Motor neuron (in vitro differentiated cells): ENCODE measurements around the gene SSBP2. TPM values are rescaled to one million over a fixed set of nuclear protein-coding genes. Genes with fewer than 3 reads are reported as not detected.
"Not testable (repeated sequence)": the region's sequence is repeated elsewhere in the genome, so short reads cannot be mapped to it uniquely, and the experiment has no call there.

Experiments used
- ATAC-seq, 8 experiments: fragments of 200-7000 bp; cut with Tn5 transposase; replicated peaks in 6 of 8; 2 replicates each; pipeline ENCODE4 v1.8.0; 2021; ENCODE audit warnings: mild to moderate bottlenecking in 8 of 8, moderate library complexity in 8 of 8
- H3K27ac ChIP-seq, 2 donors: fragments of 250-450 bp; sonication (Bioruptor Pico); 2 replicates each; pipeline ENCODE4 v1.9.0; 2021; ENCODE audit warnings: antibody characterized with exemption in 2 of 2, mild to moderate bottlenecking in 2 of 2, moderate library complexity in 1 of 2
- H3K4me1 ChIP-seq, 2 donors: fragments of 250-450 bp; sonication (Bioruptor Pico); replicated peaks in 1 of 2; 2 replicates each; pipeline ENCODE4 v1.6.1; 2021; ENCODE audit warnings: antibody characterized with exemption in 2 of 2, mild to moderate bottlenecking in 2 of 2, moderate library complexity in 1 of 2
- H3K4me3 ChIP-seq, 5 donors: fragments of 250-450 bp; sonication (Bioruptor Pico); 2 replicates each; pipeline ENCODE4 v1.9.0; 2021; ENCODE audit warnings: antibody characterized with exemption in 5 of 5, mild to moderate bottlenecking in 5 of 5, moderate library complexity in 4 of 5
- WGBS, 10 experiments: fragments of 450-650 bp; shearing (Covaris generic); methylation state at CpG; one replicate each; pipeline ENCODE4 v1.0.0; 2022; 5-methylcytosine and 5-hydroxymethylcytosine counted together
- in situ Hi-C, 9 experiments: fragments of 400-800 bp; cut with MboI; loops; one replicate each; pipeline ENCODE4 v1.15.0; 2021; ENCODE audit warnings: low sequenced_read_pairs in 9 of 9, low pct_unique_long_range_greater_than_20kb in 2 of 9; ENCODE audit not compliant: unreplicated experiment in 9 of 9
- total RNA-seq, 8 experiments: library from RNA; unstranded; fragments of 300-600 nt; gene quantifications; 2 replicates each; pipeline versions ENCODE4 v1.2.3 to v1.2.4, GENCODE V29; 2022

The SSBP2 gene
- total RNA-seq, 8 experiments from 2014 or later: 18.3 to 129 (median 61.7) TPM

- 71 to 100% (median 100%) methylated on average over 1 of the region's 1 CpG; no CpG with 5 or more reads in 6 of the 10 experiments for WGBS, 10 experiments
- no peak overlapping the region for H3K4me3 ChIP-seq
- no peaks in the 10 kb centered on the region for H3K4me1 ChIP-seq
- H3K27ac ChIP-seq: no peak overlapping the region
- ATAC-seq: no peak
- in situ Hi-C loops: no loop called here
Measured at GRCh38 chr5:81687292-81687691, 63.6 kb downstream of the SSBP2 start.

GRCh38 chr5:81685471-81685870 is 65.4 kb downstream of the SSBP2 start:
- in situ Hi-C loops: no loop called here
- no peak for ATAC-seq
- no peak overlapping the region for H3K4me3 ChIP-seq
- no peak overlapping the region for H3K27ac ChIP-seq
- 94 to 100% (median 100%) methylated on average over 1 to 2 of the region's 2 CpGs; no CpG with 5 or more reads in 3 of the 10 experiments for whole genome bisulfite sequencing, 10 experiments
- no peaks in the 10 kb centered on the region for H3K4me1 ChIP-seq

- WGBS, 10 experiments: 60 to 100% methylated on average over 1 of the region's 1 CpG; no CpG with 5 or more reads in 8 of the 10 experiments
- H3K4me3 ChIP-seq: no peak overlapping the region
- no peak for ATAC-seq
- in situ Hi-C loops: no loop called here
- H3K27ac ChIP-seq: no peak overlapping the region
- no peaks in the 10 kb centered on the region for H3K4me1 ChIP-seq
Measured at GRCh38 chr5:81679885-81680284, 71.0 kb downstream of the SSBP2 start.

GRCh38 chr5:81675420-81675819 is 75.5 kb downstream of the SSBP2 start:
- Histone ChIP-seq H3K4me1 (no peaks in the 10 kb centered on the region), H3K4me3 (no peak overlapping the region), H3K27ac (no peak overlapping the region)
- no peak for ATAC-seq
- in situ Hi-C loops: no loop called here
- whole genome bisulfite sequencing, 10 experiments: 0 to 94% (median 83%) methylated on average over 1 to 3 of the region's 3 CpGs; no CpG with 5 or more reads in 1 of the 10 experiments

GRCh38 chr5:81665795-81666194 is 85.1 kb downstream of the SSBP2 start:
- no peak overlapping the region for H3K4me3 ChIP-seq
- in situ Hi-C loops: no loop called here
- ATAC-seq: no peak
- no peak overlapping the region for H3K27ac ChIP-seq
- WGBS, 10 experiments: 86 to 100% (median 100%) methylated on average over 1 of the region's 1 CpG; no CpG with 5 or more reads in 5 of the 10 experiments
- H3K4me1 ChIP-seq: no peaks in the 10 kb centered on the region

- ATAC-seq, H3K4me3 ChIP-seq, in situ Hi-C loops, H3K27ac ChIP-seq, H3K4me1 ChIP-seq: not testable (repeated sequence)
- WGBS, 10 experiments: 100% methylated on average over 1 of the region's 1 CpG; no CpG with 5 or more reads in 8 of the 10 experiments
Measured at GRCh38 chr5:81660624-81661023, 90.3 kb downstream of the SSBP2 start.

GRCh38 chr5:81657386-81657785 is 93.5 kb downstream of the SSBP2 start:
- in situ Hi-C loops: no loop called here
- ATAC-seq: no peak
- Histone ChIP-seq H3K4me1 (no peaks in the 10 kb centered on the region), H3K4me3 (no peak overlapping the region), H3K27ac (no peak overlapping the region)
- WGBS, 10 experiments: 88 to 100% (median 100%) methylated on average over 1 of the region's 1 CpG; no CpG with 5 or more reads in 1 of the 10 experiments

- peak in 2 of 8 experiments; percentile 27 to 62 for ATAC-seq
- in situ Hi-C loops: no loop called here
- WGBS, 10 experiments: 33 to 86% (median 73%) methylated on average over 2 to 3 of the region's 3 CpGs
- no peak overlapping the region for H3K27ac ChIP-seq
- H3K4me3 ChIP-seq: no peak overlapping the region
- H3K4me1 ChIP-seq: no peaks in the 10 kb centered on the region
Measured at GRCh38 chr5:81656783-81657182, 94.1 kb downstream of the SSBP2 start.

GRCh38 chr5:81650987-81651386 is 99.9 kb downstream of the SSBP2 start:
- 50 to 100% (median 83%) methylated on average over 1 of the region's 1 CpG; no CpG with 5 or more reads in 1 of the 10 experiments for WGBS, 10 experiments
- ATAC-seq: peak in 1 of 8 experiments; percentile 71
- Histone ChIP-seq H3K4me3 (no peak overlapping the region), H3K4me1 (no peaks in the 10 kb centered on the region), H3K27ac (no peak overlapping the region)
- in situ Hi-C loops: no loop called here

GRCh38 chr5:81646469-81646995 is 104.4 kb downstream of the SSBP2 start:
- Histone ChIP-seq H3K4me3 (no peak overlapping the region), H3K4me1 (no peaks in the 10 kb centered on the region), H3K27ac (no peak overlapping the region)
- no peak for ATAC-seq
- 85 to 100% (median 96%) methylated on average over 2 to 3 of the region's 3 CpGs for WGBS, 10 experiments
- in situ Hi-C loops: no loop called here

- ATAC-seq: peak in 3 of 8 experiments; percentile 52 to 89 (median 63)
- Histone ChIP-seq H3K4me3 (no peak overlapping the region), H3K4me1 (no peaks in the 10 kb centered on the region), H3K27ac (no peak overlapping the region)
- in situ Hi-C loops: no loop called here
Measured at GRCh38 chr5:81642210-81642609, 108.7 kb downstream of the SSBP2 start.

GRCh38 chr5:81639556-81639955 is 111.3 kb downstream of the SSBP2 start:
- ATAC-seq: no peak
- H3K27ac ChIP-seq: no peak overlapping the region
- no peak overlapping the region for H3K4me3 ChIP-seq
- no peaks in the 10 kb centered on the region for H3K4me1 ChIP-seq
- 55 to 100% (median 92%) methylated on average over 1 of the region's 1 CpG for WGBS, 10 experiments
- in situ Hi-C loops: no loop called here

GRCh38 chr5:81638471-81638870 is 112.4 kb downstream of the SSBP2 start:
- no peak overlapping the region for H3K4me3 ChIP-seq
- no peak overlapping the region for H3K27ac ChIP-seq
- WGBS, 10 experiments: 43 to 100% (median 94%) methylated on average over 1 of the region's 1 CpG; no CpG with 5 or more reads in 4 of the 10 experiments
- ATAC-seq: no peak
- no peaks in the 10 kb centered on the region for H3K4me1 ChIP-seq
- in situ Hi-C loops: no loop called here

GRCh38 chr5:81633891-81634290 is 117.0 kb downstream of the SSBP2 start:
- H3K4me1 ChIP-seq: no peaks in the 10 kb centered on the region
- in situ Hi-C loops: no loop called here
- WGBS, 10 experiments: 82 to 100% (median 91%) methylated on average over 2 to 4 of the region's 4 CpGs

More at GRCh38 chr5:81633891-81634290, 117.0 kb downstream of the SSBP2 start:
- no peak for ATAC-seq
- H3K27ac ChIP-seq: no peak overlapping the region
- H3K4me3 ChIP-seq: no peak overlapping the region
